Loucy (cell line): ENCODE data around the gene HRH3.

ENCODE experiments used
- CTCF ChIP-seq: fragments of 200-600 bp; sonication (generic); conservative IDR thresholded peaks from 2 replicates; pipeline ENCODE4 v1.5.1; 2014; ENCODE audit warnings: mild to moderate bottlenecking, antibody characterized with exemption, low read length
- EZH2phosphoT487 ChIP-seq: fragments of 200-600 bp; IDR thresholded peaks from 2 replicates; pipeline ENCODE4 v1.6.1; 2018; ENCODE audit warnings: antibody characterized with exemption, mild to moderate bottlenecking, moderate library complexity, borderline replicate concordance

DNA sequence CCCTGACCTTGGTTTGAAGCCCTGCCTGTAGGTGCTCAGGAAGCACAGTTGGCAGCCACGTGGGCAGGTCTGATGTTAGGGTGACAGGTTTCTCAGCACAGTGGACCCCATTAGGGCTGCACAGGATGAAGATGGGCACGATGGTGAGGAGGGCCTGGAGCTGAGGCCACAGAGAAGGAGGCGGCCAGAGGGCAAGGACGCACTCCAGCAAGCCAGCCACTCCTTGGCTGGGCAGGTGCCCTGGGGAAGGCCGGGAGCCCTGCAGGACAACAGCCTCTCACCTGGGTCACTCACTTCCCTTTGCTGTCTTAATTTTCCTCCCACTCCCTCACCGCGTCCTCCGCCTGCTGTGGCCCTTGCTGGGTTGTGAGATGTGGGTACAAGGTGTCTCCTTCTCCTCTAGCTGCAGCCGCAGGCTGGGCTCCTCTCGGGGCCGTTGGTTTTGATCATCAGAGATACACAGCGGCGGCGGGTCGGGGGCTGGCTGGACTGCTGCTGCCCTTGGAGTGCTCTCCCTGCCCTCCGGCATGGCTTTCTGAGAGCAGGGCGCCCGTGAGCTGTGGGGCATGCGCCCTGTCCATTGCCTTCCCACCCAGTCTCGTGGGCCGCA lies 23.9 kb upstream of the HRH3 start:
- no peak for TF ChIP-seq CTCF
- TF ChIP-seq EZH2phosphoT487: no peak
